Measurements from ENCODE around the gene TMEM140. TPM values are rescaled to one million over a fixed set of nuclear protein-coding genes. Genes with fewer than 3 reads are reported as not detected.

The TMEM140 gene
- total RNA-seq, 4 donors from 2014 or later = 116 to 179 (median 145) TPM

GRCh38 chr7:135195156-135195555 lies 47.3 kb downstream of the TMEM140 start:
- TF ChIP-seq POLR2A (IDR thresholded peaks at IDR 0.05) = no peak
- TF ChIP-seq, protein P1, sequence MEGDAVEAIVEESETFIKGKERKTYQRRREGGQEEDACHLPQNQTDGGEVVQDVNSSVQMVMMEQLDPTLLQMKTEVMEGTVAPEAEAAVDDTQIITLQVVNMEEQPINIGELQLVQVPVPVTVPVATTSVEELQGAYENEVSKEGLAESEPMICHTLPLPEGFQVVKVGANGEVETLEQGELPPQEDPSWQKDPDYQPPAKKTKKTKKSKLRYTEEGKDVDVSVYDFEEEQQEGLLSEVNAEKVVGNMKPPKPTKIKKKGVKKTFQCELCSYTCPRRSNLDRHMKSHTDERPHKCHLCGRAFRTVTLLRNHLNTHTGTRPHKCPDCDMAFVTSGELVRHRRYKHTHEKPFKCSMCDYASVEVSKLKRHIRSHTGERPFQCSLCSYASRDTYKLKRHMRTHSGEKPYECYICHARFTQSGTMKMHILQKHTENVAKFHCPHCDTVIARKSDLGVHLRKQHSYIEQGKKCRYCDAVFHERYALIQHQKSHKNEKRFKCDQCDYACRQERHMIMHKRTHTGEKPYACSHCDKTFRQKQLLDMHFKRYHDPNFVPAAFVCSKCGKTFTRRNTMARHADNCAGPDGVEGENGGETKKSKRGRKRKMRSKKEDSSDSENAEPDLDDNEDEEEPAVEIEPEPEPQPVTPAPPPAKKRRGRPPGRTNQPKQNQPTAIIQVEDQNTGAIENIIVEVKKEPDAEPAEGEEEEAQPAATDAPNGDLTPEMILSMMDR (IDR thresholded peaks at IDR 0.05 in 4 of 5, conservative IDR thresholded peaks at IDR 0.05 in 1 of 5) = no peak
- Histone ChIP-seq H3K27ac (no peak overlapping the region), H3K36me3 (peaks cover 0 to 75% of the 10 kb centered on the region in 2 donors), H3K9me3 (no peaks in the 10 kb centered on the region), H3K27me3 (no peaks in the 10 kb centered on the region), H3K4me3 (no peak overlapping the region), H3K4me1 (no peaks in the 10 kb centered on the region)
- intact Hi-C loops (cut with DNase I; ENCODE audit: low total_unique reads) = no loop called here
- no peak for DNase-seq
- in situ Hi-C loops (cut with MboI; ENCODE audit: low sequenced_read_pairs in 4 of 4) = loop anchor here in 2 of 4 donors (25.0 kb wide), 2 partner anchors 208 to 533 kb away; partner anchors contain the start of gene AGBL3 (in 1 of the 2)
- ATAC-seq = no peak

GRCh38 chr7:135195968-135196629 lies 48.2 kb downstream of the TMEM140 start:
- intact Hi-C loops (cut with DNase I; ENCODE audit: low total_unique reads) = no loop called here
- in situ Hi-C loops (cut with MboI; ENCODE audit: low sequenced_read_pairs in 4 of 4) = loop anchor here in 2 of 4 donors (25.0 kb wide), 2 partner anchors 209 to 534 kb away; partner anchors contain the start of gene AGBL3 (in 1 of the 2)
- H3K9me3 ChIP-seq = no peaks in the 10 kb centered on the region
- ATAC-seq = no peak
- no peak overlapping the region for H3K4me3 ChIP-seq
- no peak for DNase-seq
- H3K4me1 ChIP-seq = peaks cover 0 to 6% of the 10 kb centered on the region in 2 donors
- TF ChIP-seq, protein P1 (IDR thresholded peaks at IDR 0.05 in 4 of 5, conservative IDR thresholded peaks at IDR 0.05 in 1 of 5) = no peak
- no peak for TF ChIP-seq POLR2A (IDR thresholded peaks at IDR 0.05)
- H3K36me3 ChIP-seq = peaks cover 0 to 73% of the 10 kb centered on the region in 2 donors
- H3K27ac ChIP-seq = no peak overlapping the region
- H3K27me3 ChIP-seq = no peaks in the 10 kb centered on the region

GRCh38 chr7:135197343-135197742 lies 49.5 kb downstream of the TMEM140 start:
- DNase-seq = no peak
- in situ Hi-C loops (cut with MboI; ENCODE audit: low sequenced_read_pairs in 4 of 4) = loop anchor here in 2 of 4 donors (25.0 kb wide), 2 partner anchors 210 to 535 kb away; partner anchors contain the start of gene AGBL3 (in 1 of the 2)
- no peaks in the 10 kb centered on the region for H3K27me3 ChIP-seq

DNA sequence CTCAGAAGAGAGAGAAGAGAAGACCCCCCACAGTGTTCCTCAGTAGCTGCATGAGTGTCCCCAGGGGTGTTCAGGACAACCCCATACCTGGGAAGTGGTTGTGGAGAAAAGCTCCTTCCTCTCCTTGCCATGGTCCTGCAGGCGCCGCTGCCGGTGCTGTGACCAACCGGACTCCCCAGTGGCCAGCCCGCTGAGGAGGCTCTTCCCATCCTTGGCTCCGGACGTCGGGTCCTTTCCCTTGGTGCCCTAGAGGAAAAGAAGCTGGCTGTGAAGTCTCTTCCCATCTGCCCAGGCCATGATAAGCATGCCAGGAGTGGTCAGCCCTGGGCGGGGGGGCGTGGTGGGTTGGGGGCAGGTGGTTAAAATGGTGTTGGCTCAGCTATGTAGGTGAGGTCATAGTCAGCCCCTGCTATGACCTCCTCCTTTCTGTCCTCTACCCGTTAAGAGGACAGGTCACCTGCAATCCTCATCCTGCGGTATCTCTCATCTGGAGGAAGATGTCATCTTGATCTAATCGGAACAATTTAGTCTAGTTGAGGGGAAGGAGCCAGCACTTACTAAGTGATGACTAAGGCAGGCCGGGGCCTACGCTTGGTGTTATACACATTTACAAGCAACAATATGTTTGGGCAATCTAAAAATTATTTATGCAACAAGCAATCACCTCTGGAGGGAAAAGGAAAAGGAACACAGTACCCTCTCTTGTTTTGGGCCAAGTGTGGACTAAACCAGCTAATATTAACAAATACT lies 50.2 kb downstream of the TMEM140 start:
- in situ Hi-C loops (cut with MboI; ENCODE audit: low sequenced_read_pairs in 4 of 4) = loop anchor here in 2 of 4 donors (25.0 kb wide), 2 partner anchors 211 to 536 kb away; partner anchors contain the start of gene AGBL3 (in 1 of the 2)
- ATAC-seq (no peak), DNase-seq (no peak)
- Histone ChIP-seq H3K36me3 (peaks cover 0 to 77% of the 10 kb centered on the region in 2 donors), H3K27ac (no peak overlapping the region), H3K9me3 (no peaks in the 10 kb centered on the region), H3K4me3 (no peak overlapping the region), H3K27me3 (no peaks in the 10 kb centered on the region), H3K4me1 (peaks cover 0 to 6% of the 10 kb centered on the region in 2 donors)
- no peak for TF ChIP-seq POLR2A (IDR thresholded peaks at IDR 0.05)
- TF ChIP-seq, protein P1 (IDR thresholded peaks at IDR 0.05 in 4 of 5, conservative IDR thresholded peaks at IDR 0.05 in 1 of 5) = no peak
- intact Hi-C loops (cut with DNase I; ENCODE audit: low total_unique reads) = no loop called here

More at GRCh38 chr7:135197343-135197742, 49.5 kb downstream of the TMEM140 start:
- Histone ChIP-seq H3K4me3 (no peak overlapping the region), H3K36me3 (peaks cover 0 to 81% of the 10 kb centered on the region in 2 donors), H3K4me1 (peaks cover 0 to 6% of the 10 kb centered on the region in 2 donors), H3K9me3 (no peaks in the 10 kb centered on the region), H3K27ac (no peak overlapping the region)
- no peak for ATAC-seq
- TF ChIP-seq, protein P1 (IDR thresholded peaks at IDR 0.05 in 4 of 5, conservative IDR thresholded peaks at IDR 0.05 in 1 of 5) = no peak
- TF ChIP-seq POLR2A (IDR thresholded peaks at IDR 0.05) = no peak
- intact Hi-C loops (cut with DNase I; ENCODE audit: low total_unique reads) = no loop called here

Measured in gastrocnemius medialis (tissue), 4 donors.